Gastrocnemius medialis (tissue), 4 donors: Measurements from ENCODE around the gene NOD1. TPM values are rescaled to one million over a fixed set of nuclear protein-coding genes. Genes with fewer than 3 reads are reported as not detected.
A peak's percentile ranks its signal among the peaks of the same experiment; 100 is the strongest.

Experiments
- ATAC-seq, 2 donors: fragments of 150-250 bp; one replicate each; pipeline ENCODE4 v1.9.1; 2016
- DNase-seq, 2 donors: peaks; one replicate each; pipeline ENCODE4 v3.0.0-alpha.2; 2019
- H3K27ac ChIP-seq, 4 donors: fragments of 200-600 bp; sonication (generic); 1 replicate in 1 of 4; 2 replicates in 3 of 4; pipeline ENCODE4 v1.5.1; 2016 to 2018; ENCODE audit warnings: mild to moderate bottlenecking in 2 of 4, moderate library complexity in 1 of 4
- H3K27me3 ChIP-seq, 3 donors: fragments of 200-600 bp; sonication (generic) in 2 of 3; 1 replicate in 1 of 3; 2 replicates in 2 of 3; pipeline versions ENCODE4 v1.5.1 to v1.6.0; 2016 to 2019; ENCODE audit warnings: mild to moderate bottlenecking in 1 of 3, moderate library complexity in 1 of 3
- H3K36me3 ChIP-seq, 2 donors: fragments of 200-600 bp; sonication (generic) in 1 of 2; one replicate each; pipeline ENCODE4 v1.5.1; 2017 to 2018
- H3K4me1 ChIP-seq, 2 donors: fragments of 200-600 bp; sonication (generic) in 1 of 2; one replicate each; pipeline ENCODE4 v1.5.1; 2016 to 2017; ENCODE audit warnings: mild to moderate bottlenecking in 2 of 2
- H3K4me3 ChIP-seq, 4 donors: fragments of 200-600 bp; sonication (generic) in 3 of 4; 1 replicate in 1 of 4; 2 replicates in 3 of 4; pipeline ENCODE4 v1.5.1; 2016 to 2019; ENCODE audit warnings: mild to moderate bottlenecking in 2 of 4
- H3K9me3 ChIP-seq, 3 donors: fragments of 200-600 bp; sonication (generic) in 2 of 3; 1 replicate in 1 of 3; 2 replicates in 2 of 3; pipeline ENCODE4 v1.5.1; 2016 to 2019
- POLR2A ChIP-seq, 2 donors: fragments of 450-650 bp; IDR thresholded peaks; one replicate each; pipeline ENCODE4 v1.6.1; 2017; ENCODE audit warnings: antibody characterized with exemption in 2 of 2, mild to moderate bottlenecking in 2 of 2, moderate library complexity in 2 of 2
- in situ Hi-C, 4 donors: fragments of 200-750 bp; cut with MboI; loops; one replicate each; pipeline versions ENCODE4 v1.15.0 to v1.8.0; 2017; ENCODE audit warnings: low sequenced_read_pairs in 4 of 4
- intact Hi-C: fragments of 100-400 bp; cut with DNase I; formaldehyde crosslinking; loops from one replicate; pipeline ENCODE4 v1.15.1; 2023; ENCODE audit warnings: low total_unique reads
- total RNA-seq, 4 donors: library from RNA; depleted of rRNA; stranded (reverse); fragments of >200 nt; gene quantifications; one replicate each; pipeline versions ENCODE4 v1.1.0 to v1.2.3, GENCODE V29; 2016
- TF ChIP-seq, protein P1 (sequence below), 5 experiments: fragments of 450-650 bp in 3 of 5; fragments of 200-600 bp in 2 of 5; sonication (generic) in 2 of 5; IDR thresholded peaks in 4 of 5; conservative IDR thresholded peaks in 1 of 5; 1 replicate in 4 of 5; 2 replicates in 1 of 5; pipeline ENCODE4 v1.5.1; 2016 to 2019; ENCODE audit warnings: antibody characterized with exemption in 5 of 5, mild to moderate bottlenecking in 3 of 5, moderate library complexity in 3 of 5

NOD1 gene
- total RNA-seq, 4 donors from 2014 or later = 2.3 to 4.6 (median 3.6) TPM

DNA sequence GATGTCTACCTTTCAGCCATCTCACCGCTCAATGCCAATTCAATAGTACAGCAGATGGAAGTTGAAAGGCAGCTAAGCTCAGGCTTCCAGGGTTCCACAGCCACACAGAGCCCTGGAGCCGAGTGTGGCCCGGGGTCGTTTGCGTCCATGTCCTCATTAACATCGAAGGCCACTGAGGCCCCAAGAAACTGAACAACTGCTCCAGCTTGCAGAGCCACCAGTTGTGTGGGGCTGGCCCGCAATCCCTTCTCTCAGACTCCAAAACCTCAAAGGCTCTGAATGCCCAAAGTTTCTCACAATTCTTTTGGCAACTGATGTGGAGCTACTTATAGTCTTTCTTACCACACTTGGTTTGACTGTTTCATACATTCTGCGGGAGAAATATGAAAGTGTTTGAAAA is 31.1 kb downstream of the NOD1 start:
- TF ChIP-seq, protein P1, sequence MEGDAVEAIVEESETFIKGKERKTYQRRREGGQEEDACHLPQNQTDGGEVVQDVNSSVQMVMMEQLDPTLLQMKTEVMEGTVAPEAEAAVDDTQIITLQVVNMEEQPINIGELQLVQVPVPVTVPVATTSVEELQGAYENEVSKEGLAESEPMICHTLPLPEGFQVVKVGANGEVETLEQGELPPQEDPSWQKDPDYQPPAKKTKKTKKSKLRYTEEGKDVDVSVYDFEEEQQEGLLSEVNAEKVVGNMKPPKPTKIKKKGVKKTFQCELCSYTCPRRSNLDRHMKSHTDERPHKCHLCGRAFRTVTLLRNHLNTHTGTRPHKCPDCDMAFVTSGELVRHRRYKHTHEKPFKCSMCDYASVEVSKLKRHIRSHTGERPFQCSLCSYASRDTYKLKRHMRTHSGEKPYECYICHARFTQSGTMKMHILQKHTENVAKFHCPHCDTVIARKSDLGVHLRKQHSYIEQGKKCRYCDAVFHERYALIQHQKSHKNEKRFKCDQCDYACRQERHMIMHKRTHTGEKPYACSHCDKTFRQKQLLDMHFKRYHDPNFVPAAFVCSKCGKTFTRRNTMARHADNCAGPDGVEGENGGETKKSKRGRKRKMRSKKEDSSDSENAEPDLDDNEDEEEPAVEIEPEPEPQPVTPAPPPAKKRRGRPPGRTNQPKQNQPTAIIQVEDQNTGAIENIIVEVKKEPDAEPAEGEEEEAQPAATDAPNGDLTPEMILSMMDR (IDR thresholded peaks at IDR 0.05 in 4 of 5, conservative IDR thresholded peaks at IDR 0.05 in 1 of 5) = no peak
- TF ChIP-seq POLR2A (IDR thresholded peaks at IDR 0.05) = no peak
- intact Hi-C loops (no loop called here), in situ Hi-C loops (no loop called here)
- peaks cover 0 to 58% of the 10 kb centered on the region in 2 donors for H3K36me3 ChIP-seq
- no peak for DNase-seq
- no peak overlapping the region for H3K4me3 ChIP-seq
- H3K4me1 ChIP-seq = no peaks in the 10 kb centered on the region
- H3K27me3 ChIP-seq = no peaks in the 10 kb centered on the region
- no peaks in the 10 kb centered on the region for H3K9me3 ChIP-seq
- ATAC-seq = no peak
- no peak overlapping the region for H3K27ac ChIP-seq

DNA sequence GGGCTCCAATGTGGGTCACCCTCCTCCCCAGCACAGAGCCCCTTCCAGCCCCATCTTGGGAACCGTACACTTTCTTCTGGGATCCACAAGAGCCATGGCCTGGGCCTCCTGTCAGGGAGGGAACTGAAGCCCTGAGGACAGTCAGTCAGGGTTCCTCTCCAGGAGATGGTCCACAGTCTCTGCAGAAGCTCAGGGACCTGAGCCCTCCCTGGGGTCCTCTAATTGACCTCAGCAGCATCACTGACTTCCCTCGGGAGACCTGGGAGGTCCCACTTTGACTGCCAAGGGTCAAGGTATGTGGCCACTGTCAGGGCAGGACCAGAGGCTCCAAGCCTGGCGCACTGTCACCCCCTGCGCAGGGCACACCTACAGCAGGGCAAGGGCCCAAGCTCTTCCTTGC is 32.3 kb downstream of the NOD1 start:
- intact Hi-C loops (no loop called here), in situ Hi-C loops (no loop called here)
- Histone ChIP-seq H3K4me1 (no peaks in the 10 kb centered on the region), H3K4me3 (no peak overlapping the region), H3K27me3 (no peaks in the 10 kb centered on the region), H3K36me3 (peaks cover 0 to 46% of the 10 kb centered on the region in 2 donors), H3K9me3 (no peaks in the 10 kb centered on the region), H3K27ac (no peak overlapping the region)
- DNase-seq (no peak), ATAC-seq (no peak)
- TF ChIP-seq, protein P1 (IDR thresholded peaks at IDR 0.05 in 4 of 5, conservative IDR thresholded peaks at IDR 0.05 in 1 of 5) = no peak
- TF ChIP-seq POLR2A (IDR thresholded peaks at IDR 0.05) = no peak

DNA sequence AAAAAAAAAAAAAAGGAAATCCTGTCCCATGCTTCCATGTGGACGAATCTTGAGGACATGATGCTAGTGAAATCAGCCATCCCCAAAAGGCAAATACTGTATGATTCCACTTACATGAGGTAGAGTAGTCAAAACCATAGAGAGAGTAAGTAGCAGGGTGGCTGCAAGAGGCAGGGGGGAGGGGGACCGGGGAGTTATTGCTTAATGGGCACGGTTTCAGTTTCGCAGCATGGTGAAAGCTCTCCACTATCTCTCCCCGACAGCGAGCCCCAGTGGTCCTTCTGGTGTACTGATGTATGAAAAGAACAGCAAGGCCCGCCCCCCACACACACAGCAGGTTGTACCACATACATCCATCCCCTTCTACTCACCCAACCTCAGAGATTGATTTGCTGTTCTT is 32.8 kb downstream of the NOD1 start:
- ATAC-seq (peak; percentile 74 to 85), DNase-seq (peak; percentile 44 to 71)
- H3K4me3 ChIP-seq = no peak overlapping the region
- no peaks in the 10 kb centered on the region for H3K4me1 ChIP-seq
- no peaks in the 10 kb centered on the region for H3K27me3 ChIP-seq
- TF ChIP-seq POLR2A (IDR thresholded peaks at IDR 0.05) = no peak
- TF ChIP-seq, protein P1 (IDR thresholded peaks at IDR 0.05 in 4 of 5, conservative IDR thresholded peaks at IDR 0.05 in 1 of 5) = peak in 2 of 5 experiments; percentile 14 to 22
- in situ Hi-C loops (no loop called here), intact Hi-C loops (no loop called here)
- no peak overlapping the region for H3K27ac ChIP-seq
- H3K36me3 ChIP-seq = peaks cover 0 to 41% of the 10 kb centered on the region in 2 donors
- H3K9me3 ChIP-seq = no peaks in the 10 kb centered on the region

DNA sequence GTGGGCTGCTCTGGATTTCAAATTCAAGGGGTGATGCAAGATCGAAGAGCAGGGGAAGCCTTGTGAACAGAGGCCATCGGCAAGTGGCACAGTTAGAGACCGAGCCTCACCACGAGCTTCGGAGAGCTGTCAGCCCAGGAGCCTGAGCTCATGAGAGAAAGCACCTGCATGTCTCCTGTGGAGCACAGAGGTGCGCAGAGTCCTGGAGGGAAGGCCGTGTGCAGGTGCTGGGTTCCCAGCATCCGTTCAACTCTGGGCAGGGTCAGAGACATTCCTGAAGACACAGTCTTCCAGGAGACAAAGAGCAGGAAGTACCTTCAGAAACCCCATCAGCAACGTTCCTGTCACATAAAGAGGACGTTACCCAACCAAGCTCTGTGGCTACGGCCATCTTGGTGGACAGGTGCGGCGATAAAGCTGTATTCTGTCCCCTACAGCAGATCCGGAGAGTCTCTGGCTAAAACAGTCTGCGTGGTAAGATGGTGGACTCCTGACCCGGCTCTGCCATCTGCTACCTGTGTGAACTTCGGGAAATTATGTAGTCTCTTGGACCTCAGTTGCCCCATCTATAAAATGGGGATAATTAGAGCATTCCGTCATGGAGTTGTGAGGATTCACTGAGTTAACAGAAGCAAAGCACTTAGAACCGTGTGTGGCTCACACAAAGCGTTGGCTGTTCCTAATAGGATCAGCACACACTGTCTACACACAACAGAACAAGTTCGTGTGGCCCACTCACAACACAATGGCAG is 40.6 kb downstream of the NOD1 start:
- no peak for ATAC-seq
- H3K36me3 ChIP-seq = peaks cover 0 to 33% of the 10 kb centered on the region in 2 donors
- in situ Hi-C loops = no loop called here
- intact Hi-C loops = no loop called here
- peaks cover 5 to 7% of the 10 kb centered on the region in 2 donors for H3K4me1 ChIP-seq
- no peak for DNase-seq
- TF ChIP-seq, protein P1 (IDR thresholded peaks at IDR 0.05 in 4 of 5, conservative IDR thresholded peaks at IDR 0.05 in 1 of 5) = no peak
- TF ChIP-seq POLR2A (IDR thresholded peaks at IDR 0.05) = no peak
- H3K27me3 ChIP-seq = no peaks in the 10 kb centered on the region
- H3K9me3 ChIP-seq = no peaks in the 10 kb centered on the region
- no peak overlapping the region for H3K4me3 ChIP-seq
- H3K27ac ChIP-seq = no peak overlapping the region
